GM21529 (cell line): ENCODE data around the gene GMCL2.

Experiments
- ATAC-seq: cut with Tn5 transposase; IDR thresholded peaks from one replicate; pipeline ENCODE4 v1.9.1; 2021; ENCODE audit not compliant: unreplicated experiment

GMCL2 gene

DNA sequence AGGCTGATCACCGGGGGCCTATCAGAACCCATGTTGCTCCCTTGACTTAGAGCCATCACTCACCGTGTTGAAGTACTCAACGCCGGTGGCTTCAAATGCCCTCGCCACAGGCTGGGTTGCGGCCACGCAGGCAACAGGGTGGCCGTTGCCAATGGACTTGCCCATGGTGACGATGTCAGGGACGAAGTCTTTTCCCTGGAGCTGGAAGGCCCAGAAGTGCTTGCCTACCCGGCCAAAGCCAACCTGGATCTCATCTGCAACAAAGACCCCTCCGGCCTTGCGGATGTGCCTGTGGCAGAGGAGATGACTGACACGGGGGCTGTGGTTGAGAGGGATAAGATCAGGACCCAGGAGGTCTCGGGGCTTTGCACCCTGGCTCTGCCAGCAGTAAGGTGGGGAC lies 35.1 kb upstream of the GMCL2 start:
- ATAC-seq = no peak

DNA sequence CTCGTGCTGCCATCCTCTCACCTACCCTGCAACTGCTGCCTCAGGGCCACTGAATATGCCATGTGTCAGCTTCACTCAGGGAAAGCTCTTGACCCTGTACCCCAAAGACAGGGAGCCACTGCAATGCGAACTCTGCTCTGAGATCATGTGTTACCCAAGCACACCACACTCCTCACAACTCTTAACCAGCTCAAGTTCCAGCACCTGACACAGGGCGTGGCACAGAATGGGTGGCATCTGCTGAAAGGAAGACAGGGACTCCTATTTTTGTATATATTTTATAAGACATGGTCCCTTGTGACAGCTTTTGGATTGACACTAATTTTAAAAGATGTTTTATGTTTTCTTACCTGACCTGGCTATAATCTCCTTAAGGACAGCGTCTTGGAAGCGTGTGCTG lies 34.7 kb upstream of the GMCL2 start:
- ATAC-seq = no peak

GRCh38 chr5:178221282-178221681 lies 34.1 kb upstream of the GMCL2 start:
- no peak for ATAC-seq

DNA sequence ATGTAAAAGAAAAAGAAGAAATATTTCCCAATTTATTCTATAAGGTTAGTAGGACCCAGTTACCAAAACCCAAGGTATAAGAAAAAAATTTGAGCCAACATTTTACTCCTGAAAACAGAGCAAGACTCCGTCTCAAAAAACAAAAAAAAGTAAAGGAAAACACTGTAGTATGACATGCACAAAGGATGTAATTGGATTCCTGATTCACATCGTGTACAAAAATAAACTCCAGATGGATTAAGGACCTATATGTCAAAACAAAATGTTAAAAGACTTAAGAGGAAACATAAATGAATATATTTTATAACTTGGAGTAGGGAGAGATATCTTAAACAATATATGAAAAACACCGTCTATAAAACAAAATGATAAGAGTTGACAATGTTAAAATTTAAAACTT lies 31.7 kb upstream of the GMCL2 start:
- no peak for ATAC-seq

- ATAC-seq = no peak
These were observed 31.1 kb upstream of the GMCL2 start for GRCh38 chr5:178218237-178218776.

GRCh38 chr5:178216779-178217178 lies 29.6 kb upstream of the GMCL2 start:
- ATAC-seq = no peak

DNA sequence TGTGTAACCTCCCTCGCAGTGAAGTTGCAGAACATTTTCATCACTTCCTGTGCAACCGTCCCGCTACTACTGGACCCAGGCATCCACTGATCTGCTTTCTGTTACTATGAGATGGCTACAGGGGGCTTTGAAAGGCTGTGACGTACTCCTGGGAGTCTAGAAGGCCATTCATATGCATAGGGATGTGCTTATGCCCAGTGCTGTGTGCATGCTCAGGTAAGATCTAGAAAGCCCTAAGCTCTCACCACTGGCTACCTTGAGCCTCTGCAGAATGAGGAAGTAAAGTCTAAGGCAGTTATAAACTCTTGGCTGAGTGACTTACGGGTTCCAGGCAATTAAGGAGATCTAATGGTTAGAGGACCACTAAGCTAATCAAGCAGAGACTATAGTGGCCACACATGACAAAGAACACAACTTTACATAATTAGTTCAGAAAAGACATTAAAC lies 28.9 kb upstream of the GMCL2 start:
- no peak for ATAC-seq

DNA sequence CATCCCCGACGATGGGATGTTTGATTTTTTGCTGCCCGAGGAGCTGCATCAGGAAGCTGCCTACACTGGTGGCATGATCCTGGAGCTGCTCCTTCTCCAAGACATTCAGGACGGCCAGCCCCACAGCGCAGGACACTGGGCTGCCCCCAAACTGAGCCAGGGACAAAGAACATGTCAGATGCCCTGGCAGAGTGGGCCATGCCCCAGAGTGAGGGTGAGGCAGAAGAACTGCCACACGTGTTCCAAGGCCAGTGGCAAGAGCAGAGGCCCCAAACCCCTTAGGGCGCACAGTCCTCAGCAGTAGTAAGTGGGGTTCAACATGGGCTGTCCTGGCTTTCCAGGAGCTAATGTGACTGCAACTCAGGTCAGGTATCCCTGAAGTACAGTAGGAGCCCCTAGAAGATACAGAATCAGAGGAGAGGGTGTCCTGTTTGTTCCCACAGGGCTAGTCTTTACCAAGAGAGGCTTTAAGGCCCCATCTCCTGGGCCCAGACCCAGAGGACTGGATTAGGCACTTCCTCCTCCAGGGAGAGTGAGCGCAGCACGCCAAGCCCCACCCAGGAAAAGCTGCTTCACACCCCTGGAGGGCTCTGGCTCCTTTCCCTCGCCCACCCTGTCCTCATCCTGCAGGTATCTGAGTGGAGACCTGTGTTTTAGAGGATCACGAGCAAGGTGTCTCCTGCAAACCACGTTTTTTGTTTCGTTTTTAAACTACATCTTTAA lies 28.3 kb upstream of the GMCL2 start:
- ATAC-seq = no peak

GRCh38 chr5:178214160-178214803 lies 27.1 kb upstream of the GMCL2 start:
- ATAC-seq = no peak

GRCh38 chr5:178213748-178214151 lies 26.6 kb upstream of the GMCL2 start:
- ATAC-seq = no peak

- ATAC-seq = no peak
These were observed 25.9 kb upstream of the GMCL2 start for GRCh38 chr5:178213003-178213461.

DNA sequence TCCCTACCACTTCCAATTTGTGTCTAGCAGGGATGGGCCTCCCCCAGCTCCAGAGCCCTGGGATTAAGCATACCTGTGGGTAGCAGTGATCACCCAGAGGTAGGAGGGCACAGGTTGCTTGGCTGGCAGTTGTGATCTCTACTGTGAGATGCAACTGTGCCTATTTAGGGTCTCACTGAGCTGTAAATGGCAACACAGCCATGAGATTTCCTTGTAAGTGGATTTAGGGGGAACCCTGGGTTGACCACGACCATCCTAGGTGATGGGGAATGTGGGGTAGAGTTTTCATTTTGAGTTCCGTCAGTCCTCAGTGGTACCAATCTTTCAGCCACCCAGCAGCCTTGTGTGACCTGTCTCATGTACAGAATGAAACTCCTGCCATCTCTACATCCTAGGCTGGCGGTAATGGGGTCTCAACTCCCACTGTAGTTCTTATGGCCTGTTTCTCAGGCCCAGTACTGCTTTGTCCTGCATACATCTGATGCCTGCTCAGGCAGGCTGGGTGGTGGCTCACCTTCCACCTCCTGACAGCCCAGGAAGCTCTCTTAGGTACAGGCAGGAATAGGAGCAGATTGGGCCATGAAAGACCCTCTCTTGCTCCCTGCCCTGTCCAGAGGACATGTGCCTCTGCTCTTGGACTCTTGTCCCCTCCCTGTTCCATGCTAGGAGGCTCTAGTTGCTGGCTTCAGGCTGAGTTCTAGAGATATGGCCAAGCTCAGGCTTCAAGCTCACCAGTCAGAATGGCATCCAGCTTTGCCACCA lies 25.3 kb upstream of the GMCL2 start:
- no peak for ATAC-seq

- ATAC-seq = no peak
These were observed 24.2 kb upstream of the GMCL2 start for GRCh38 chr5:178211095-178212048.

DNA sequence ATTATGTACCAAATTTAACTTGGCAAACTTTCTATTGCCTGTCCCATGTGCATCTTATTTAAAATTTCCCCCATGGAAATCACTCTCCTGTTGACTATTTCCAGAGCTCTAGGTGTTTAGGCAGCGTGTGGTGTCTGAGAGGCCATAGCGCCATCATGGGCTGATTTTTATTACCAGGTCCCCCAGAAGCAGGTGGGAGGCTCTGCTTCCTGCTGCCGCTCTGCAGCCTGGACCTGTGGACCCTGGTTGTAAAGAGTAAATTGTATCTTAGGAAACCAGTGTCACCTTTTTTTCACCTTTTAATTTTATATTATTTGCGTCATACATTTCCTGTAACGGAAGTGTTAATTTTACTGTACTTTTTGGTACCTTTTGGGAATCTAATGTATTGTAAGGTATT lies 23.5 kb upstream of the GMCL2 start:
- no peak for ATAC-seq

GRCh38 chr5:178210073-178210535 lies 22.9 kb upstream of the GMCL2 start:
- ATAC-seq = no peak

GRCh38 chr5:178209334-178210072 lies 22.3 kb upstream of the GMCL2 start:
- no peak for ATAC-seq

DNA sequence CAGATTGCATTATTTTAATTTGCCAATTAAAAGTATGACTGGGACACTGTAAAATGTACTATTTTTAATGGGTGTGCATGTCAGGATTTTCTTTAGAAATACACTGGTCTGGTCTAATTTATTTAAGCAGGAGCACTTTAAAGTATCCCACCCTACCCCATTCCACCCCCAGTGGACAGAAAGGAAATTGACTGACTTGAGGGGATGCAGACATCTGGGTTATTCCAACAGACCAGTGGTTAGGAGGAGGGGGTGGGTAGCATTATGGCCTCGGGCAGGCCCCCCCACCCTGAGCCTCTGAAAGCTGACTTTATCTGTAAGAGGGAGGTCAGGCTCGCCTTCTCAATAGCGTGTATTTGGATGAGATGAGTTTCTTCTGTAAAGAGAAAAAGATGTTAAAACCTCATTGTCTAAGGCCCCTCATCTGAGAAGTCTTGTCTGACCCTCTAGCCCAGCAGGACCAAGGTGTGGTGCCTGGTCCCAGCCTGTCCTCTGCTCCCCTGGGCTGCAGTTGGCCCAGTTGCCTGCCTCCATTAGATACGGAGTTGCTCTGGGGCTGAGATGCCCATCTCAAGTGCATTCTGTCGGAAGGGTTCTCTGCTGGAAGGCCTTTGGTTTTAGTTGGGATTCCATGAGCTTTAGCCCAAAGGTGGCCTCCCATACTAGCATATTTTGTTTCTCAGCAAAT lies 21.5 kb upstream of the GMCL2 start:
- ATAC-seq = no peak

DNA sequence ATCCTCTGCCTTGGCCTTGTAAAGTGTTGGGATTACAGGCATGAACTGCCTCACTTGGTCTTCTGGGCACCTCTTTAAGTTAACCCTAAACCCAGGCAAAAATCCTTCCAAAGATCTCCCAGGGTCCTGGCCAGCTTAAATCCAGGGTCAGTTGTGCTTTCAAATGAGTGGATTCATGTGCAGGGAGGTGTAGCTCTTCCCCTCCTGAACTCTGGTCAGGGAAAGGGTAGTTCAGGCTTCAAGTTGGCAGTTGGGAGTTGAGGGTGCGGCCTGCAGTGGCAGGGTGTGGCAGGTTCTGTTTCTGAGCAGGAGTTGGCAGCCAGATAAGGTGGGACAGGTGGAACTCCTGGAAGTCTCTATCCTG lies 20.7 kb upstream of the GMCL2 start:
- ATAC-seq = no peak
